ACC112 (cell line): ENCODE results near the gene RBM46.
A peak's percentile ranks its signal among the peaks of the same experiment; 100 is the strongest.

Experiments
- H2AFZ ChIP-seq: fragments of 200-600 bp; sonication (generic); one replicate; pipeline ENCODE4 v1.6.0; 2017; ENCODE audit warnings: antibody characterized with exemption, low read length; ENCODE audit not compliant: unreplicated experiment
- H3K27ac ChIP-seq: fragments of 200-600 bp; sonication (generic); 2 replicates; pipeline ENCODE4 v1.5.1; 2014; ENCODE audit warnings: low read depth, mild to moderate bottlenecking, antibody characterized with exemption, low read length, moderate library complexity
- H3K27me3 ChIP-seq: fragments of 200-600 bp; sonication (generic); 2 replicates; pipeline ENCODE4 v1.6.1; 2014; ENCODE audit warnings: mild to moderate bottlenecking, antibody characterized with exemption, low read length, moderate library complexity, mixed read lengths; ENCODE audit not compliant: insufficient read depth
- H3K36me3 ChIP-seq: fragments of 200-600 bp; sonication (generic); 2 replicates; pipeline ENCODE4 v1.6.1; 2016; ENCODE audit warnings: mild to moderate bottlenecking, antibody characterized with exemption, low read length, moderate library complexity, mixed read lengths; ENCODE audit not compliant: insufficient read depth
- H3K4me1 ChIP-seq: fragments of 200-600 bp; sonication (generic); one replicate; pipeline ENCODE4 v1.6.1; 2016; ENCODE audit warnings: low read length, mixed read lengths; ENCODE audit not compliant: insufficient read depth, unreplicated experiment, control insufficient read depth
- H3K4me3 ChIP-seq: fragments of 200-600 bp; sonication (generic); 2 replicates; pipeline ENCODE4 v1.5.1; 2014; ENCODE audit warnings: mild to moderate bottlenecking, low read depth, low read length
- H3K79me2 ChIP-seq: fragments of 200-600 bp; sonication (generic); one replicate; pipeline ENCODE4 v1.6.0; 2016; ENCODE audit warnings: low read length; ENCODE audit not compliant: control insufficient read depth, unreplicated experiment, insufficient read depth

The RBM46 gene

DNA sequence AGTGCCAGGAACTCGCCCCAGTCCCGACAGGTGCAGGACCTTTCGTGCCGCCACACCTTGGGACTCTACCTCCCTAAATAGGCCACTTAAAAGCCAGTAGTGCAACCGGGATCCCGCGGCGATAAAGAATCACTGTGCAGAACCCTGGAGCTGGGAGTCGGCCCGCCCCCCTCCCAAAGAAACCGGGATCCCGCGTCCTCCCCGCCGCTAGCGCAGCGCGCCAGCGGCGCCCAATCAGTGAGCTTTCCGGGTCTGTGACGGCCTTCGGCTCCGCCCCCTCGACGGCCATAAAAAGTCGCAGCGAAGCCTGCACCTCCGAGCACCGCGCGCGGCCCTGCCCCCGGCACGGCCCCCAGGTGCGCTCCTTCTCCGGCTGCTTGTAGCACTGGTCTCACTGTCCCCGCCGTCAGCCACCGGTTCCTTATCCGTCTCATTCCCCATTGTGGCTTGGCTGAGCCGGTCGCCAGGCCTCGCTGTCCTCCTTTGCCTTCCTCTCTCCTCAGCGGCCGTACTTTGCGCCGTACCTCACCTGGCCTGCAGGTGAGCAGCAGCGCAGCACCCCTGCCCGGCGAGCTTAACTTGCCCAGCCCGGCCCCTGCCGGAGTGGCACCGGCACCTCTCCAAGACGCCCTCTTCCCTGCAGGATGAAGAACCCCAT is 37.3 kb upstream of the RBM46 start, which contains the start of gene LRAT:
TSS of gene LRAT (plus strand) at position 318 of the 658 bp plus-strand sequence. CDS start at position 645, 327 bp downstream.
- H3K4me1 ChIP-seq, result peaks cover 4% of the 10 kb centered on the region

DNA sequence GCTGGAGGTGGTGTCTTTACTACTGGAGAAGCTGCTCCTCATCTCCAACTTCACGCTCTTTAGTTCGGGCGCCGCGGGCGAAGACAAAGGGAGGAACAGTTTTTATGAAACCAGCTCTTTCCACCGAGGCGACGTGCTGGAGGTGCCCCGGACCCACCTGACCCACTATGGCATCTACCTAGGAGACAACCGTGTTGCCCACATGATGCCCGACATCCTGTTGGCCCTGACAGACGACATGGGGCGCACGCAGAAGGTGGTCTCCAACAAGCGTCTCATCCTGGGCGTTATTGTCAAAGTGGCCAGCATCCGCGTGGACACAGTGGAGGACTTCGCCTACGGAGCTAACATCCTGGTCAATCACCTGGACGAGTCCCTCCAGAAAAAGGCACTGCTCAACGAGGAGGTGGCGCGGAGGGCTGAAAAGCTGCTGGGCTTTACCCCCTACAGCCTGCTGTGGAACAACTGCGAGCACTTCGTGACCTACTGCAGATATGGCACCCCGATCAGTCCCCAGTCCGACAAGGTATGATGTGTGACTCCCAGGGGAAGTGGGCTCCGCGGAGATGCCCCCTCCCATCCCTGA is 36.6 kb upstream of the RBM46 start:
- Histone ChIP-seq H3K27me3 (peaks cover 60% of the 10 kb centered on the region), H2AFZ (no peak overlapping the region), H3K4me3 (peak overlapping the region; percentile 72), H3K36me3 (no peaks in the 10 kb centered on the region), H3K79me2 (no peaks in the 10 kb centered on the region), H3K27ac (no peak overlapping the region), H3K4me1 (no peaks in the 10 kb centered on the region)

More for the DNA sequence above, 37.3 kb upstream of the RBM46 start, which contains the start of gene LRAT:
- H2AFZ ChIP-seq, result no peak within 1 kb of the TSS
- H3K36me3 ChIP-seq, result no peaks in the 10 kb centered on the region
- peaks cover 58% of the 10 kb centered on the region for H3K27me3 ChIP-seq
- H3K4me3 ChIP-seq, result peak within 1 kb of the TSS; percentile 72
- no peak within 1 kb of the TSS for H3K27ac ChIP-seq
- H3K79me2 ChIP-seq, result no peaks in the 10 kb centered on the region

DNA sequence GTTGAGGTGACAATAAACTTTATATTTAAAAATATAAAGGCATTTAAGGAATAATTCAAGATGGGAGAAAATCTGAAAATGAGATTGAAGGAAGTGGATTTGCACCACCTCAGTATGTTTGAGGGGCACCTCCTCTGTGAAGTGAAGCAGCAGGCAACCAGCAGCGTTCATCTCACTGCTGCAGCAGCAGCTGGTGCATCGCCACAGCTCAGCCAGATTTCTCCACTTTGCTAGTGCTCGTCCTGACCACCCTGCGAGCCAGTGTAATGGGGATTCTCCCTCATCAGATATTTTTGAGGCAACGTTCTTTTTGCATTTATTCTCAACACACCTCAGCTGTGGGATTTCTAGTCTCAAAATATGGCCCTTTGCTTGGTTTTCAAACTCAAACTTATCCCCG is 23.4 kb upstream of the RBM46 start:
- H3K79me2 ChIP-seq, result no peaks in the 10 kb centered on the region
- peaks cover 66% of the 10 kb centered on the region for H3K27me3 ChIP-seq
- H3K4me1 ChIP-seq, result no peaks in the 10 kb centered on the region
- no peak overlapping the region for H3K4me3 ChIP-seq
- no peak overlapping the region for H2AFZ ChIP-seq
- no peak overlapping the region for H3K27ac ChIP-seq
- H3K36me3 ChIP-seq, result no peaks in the 10 kb centered on the region

DNA sequence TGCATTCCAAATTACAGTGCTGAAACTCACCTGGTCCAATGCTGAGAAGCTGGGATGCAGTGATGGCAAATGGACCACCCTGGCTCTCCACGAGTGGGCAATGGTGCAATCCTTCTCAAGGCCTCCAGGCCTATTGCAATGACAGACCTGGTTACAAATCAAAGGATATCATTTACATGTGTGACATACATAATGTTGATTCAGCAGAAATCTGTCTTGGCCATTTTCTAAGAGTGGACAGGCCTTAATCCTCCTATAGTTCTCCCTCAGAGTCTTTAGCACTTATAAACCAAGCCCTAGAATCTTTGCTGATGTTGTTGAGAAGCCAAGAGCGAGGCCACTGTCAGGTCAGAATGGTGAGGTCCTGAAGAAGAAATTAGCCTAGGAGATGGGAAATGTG is 20.2 kb upstream of the RBM46 start:
- Histone ChIP-seq H3K4me3 (no peak overlapping the region), H3K79me2 (no peaks in the 10 kb centered on the region), H3K36me3 (no peaks in the 10 kb centered on the region), H3K27ac (no peak overlapping the region), H3K4me1 (no peaks in the 10 kb centered on the region), H3K27me3 (peaks cover 76% of the 10 kb centered on the region), H2AFZ (no peak overlapping the region)

DNA sequence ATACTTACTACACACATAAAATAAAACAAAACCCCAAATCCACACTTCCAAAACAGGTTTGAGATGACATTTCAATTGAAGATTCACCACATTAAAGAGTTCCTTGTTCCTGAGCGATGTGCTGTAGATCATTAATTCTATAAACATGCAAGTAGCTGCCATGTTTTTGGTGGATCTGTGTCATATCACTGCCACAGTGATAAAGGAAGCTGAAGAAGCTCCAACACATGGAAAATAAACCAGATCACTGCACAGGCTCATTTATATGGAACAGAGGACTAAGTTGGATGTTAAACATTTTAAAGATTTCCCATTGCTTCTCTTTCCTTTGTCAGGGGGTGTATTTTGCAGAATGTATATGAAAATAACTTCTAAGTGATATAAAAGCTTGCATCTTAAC is 2.8 kb upstream of the RBM46 start:
- Histone ChIP-seq H3K79me2 (no peaks in the 10 kb centered on the region), H2AFZ (no peak overlapping the region), H3K4me3 (no peak overlapping the region), H3K27me3 (peaks cover 17% of the 10 kb centered on the region), H3K27ac (no peak overlapping the region), H3K4me1 (no peaks in the 10 kb centered on the region), H3K36me3 (no peaks in the 10 kb centered on the region)

DNA sequence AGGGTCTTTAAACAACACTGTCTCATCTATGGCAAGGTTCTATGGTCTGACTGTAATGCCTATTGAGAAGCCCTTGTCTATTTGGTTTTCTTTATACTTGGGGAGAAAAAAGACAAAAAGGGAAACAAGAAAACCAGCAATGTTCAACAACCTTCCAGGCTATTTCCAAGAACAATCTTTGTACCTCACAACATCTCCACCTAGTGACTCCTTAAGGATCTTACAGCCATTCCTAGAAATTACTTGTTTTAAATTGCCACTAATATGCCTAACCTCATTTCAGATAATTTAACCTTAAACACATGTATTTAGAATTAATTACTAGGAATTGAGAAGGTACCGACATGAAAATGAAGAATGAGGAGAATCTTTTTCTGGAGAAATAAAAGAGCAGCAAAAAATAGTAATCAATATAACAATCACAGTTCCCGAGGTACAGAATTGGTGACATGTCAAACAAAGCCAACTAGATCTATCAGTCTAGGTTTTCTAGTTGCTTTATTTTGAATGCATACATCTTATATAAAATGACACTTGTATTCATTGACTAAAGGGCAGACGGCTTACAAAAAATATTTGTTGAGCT is 1.6 kb upstream of the RBM46 start:
- no peaks in the 10 kb centered on the region for H3K4me1 ChIP-seq
- H3K79me2 ChIP-seq, result no peaks in the 10 kb centered on the region
- H2AFZ ChIP-seq, result no peak overlapping the region
- peaks cover 17% of the 10 kb centered on the region for H3K27me3 ChIP-seq
- H3K27ac ChIP-seq, result no peak overlapping the region
- H3K4me3 ChIP-seq, result no peak overlapping the region
- no peaks in the 10 kb centered on the region for H3K36me3 ChIP-seq

DNA sequence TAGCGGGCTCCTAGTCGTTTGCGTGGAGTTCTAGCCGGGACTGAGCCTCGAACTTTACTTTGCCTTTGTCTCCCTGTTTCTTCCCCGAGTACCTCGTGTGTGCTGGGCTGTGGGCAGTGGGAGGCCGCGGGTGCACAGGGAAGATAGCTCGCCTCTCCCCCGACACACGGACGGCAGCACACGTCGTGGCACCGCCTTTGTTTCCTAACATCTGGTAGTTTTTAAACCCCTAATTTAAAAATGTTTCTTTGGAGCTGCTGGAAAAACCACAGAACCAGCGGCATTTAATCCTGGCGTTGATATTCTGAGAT is 866 bp downstream of the RBM46 start:
- Histone ChIP-seq H3K27ac (no peak overlapping the region), H3K36me3 (no peaks in the 10 kb centered on the region), H3K27me3 (peaks cover 9% of the 10 kb centered on the region), H2AFZ (no peak overlapping the region), H3K4me1 (no peaks in the 10 kb centered on the region), H3K4me3 (no peak overlapping the region), H3K79me2 (no peaks in the 10 kb centered on the region)

DNA sequence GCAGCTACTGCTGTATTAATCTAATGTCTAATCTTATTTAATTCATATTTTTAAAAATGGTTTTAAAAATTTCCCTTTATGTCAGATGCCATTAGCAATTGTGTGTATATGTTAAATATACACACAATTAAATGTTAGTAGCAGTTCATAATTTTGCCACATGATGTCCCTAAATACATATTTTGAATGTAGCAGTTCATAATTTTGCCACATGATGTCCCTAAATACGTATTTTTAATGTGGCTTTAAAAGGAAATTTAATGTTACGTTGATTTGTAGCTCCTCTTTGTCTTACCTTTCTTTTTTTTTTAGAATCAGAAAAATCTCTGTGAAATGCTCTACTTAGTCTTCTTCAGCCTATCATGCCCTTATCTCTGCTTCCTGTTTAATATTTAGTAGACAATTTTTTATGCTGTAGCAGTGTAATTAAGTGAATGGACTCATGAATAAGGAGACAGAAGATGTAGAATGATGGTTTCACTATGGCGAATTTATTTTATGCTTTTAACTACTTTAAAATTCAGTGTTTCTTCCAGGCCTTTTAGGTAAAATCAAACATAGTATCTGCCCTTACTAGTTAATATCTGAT is 26.1 kb downstream of the RBM46 start:
- H3K27me3 ChIP-seq, result no peaks in the 10 kb centered on the region
- H3K36me3 ChIP-seq, result no peaks in the 10 kb centered on the region
- peak overlapping the region; percentile 59 for H3K4me3 ChIP-seq

DNA sequence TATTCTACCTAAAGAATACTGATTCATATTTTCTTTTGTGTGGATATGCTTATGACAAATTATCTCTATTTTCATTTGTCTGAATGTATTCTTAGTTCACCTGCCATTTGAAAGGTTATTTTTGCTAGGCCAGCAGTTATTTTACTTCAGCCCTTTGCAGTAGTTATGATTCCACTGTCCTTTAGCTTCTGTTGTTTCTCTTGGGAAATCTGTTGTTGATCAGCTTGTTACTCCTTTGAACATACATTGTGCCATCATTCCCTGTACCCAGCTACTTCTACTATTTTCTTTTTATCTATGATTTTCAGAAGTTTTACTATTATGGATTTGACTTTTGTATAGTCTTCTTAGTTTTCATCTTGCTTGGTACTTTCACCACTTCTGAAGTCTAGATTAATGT is 37.2 kb downstream of the RBM46 start:
- H3K79me2 ChIP-seq, result no peaks in the 10 kb centered on the region
- no peak overlapping the region for H3K4me3 ChIP-seq
- H3K27me3 ChIP-seq, result no peaks in the 10 kb centered on the region
- H2AFZ ChIP-seq, result no peak overlapping the region
- H3K4me1 ChIP-seq, result peaks cover 12% of the 10 kb centered on the region
- H3K27ac ChIP-seq, result no peak overlapping the region
- H3K36me3 ChIP-seq, result no peaks in the 10 kb centered on the region

More for the DNA sequence above, 26.1 kb downstream of the RBM46 start:
- H3K4me1 ChIP-seq, result no peaks in the 10 kb centered on the region
- H3K79me2 ChIP-seq, result no peaks in the 10 kb centered on the region
- no peak overlapping the region for H3K27ac ChIP-seq
- H2AFZ ChIP-seq, result peak overlapping the region; percentile 79

DNA sequence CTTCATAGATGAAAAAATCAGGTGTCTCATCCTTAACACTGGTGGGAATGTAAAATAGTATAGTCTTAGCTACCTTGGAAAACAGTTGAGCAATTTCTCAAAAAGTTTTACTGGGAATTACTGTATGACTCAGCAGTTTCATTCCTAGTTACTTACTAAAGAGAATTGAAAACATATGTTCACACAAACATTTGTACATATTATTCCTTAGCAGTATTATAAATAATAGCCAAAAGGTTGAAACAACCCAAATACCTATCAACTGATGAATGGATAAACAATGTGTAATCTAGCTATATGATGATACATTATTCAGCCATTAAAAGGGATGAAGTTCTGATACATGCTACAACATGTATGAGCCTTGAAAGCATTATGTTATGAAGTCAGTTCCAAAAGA is 41.7 kb downstream of the RBM46 start:
- H2AFZ ChIP-seq, result peak overlapping the region; percentile 54
- no peaks in the 10 kb centered on the region for H3K27me3 ChIP-seq
- H3K79me2 ChIP-seq, result no peaks in the 10 kb centered on the region
- no peaks in the 10 kb centered on the region for H3K36me3 ChIP-seq
- H3K27ac ChIP-seq, result peak overlapping the region; percentile 87
- H3K4me1 ChIP-seq, result peaks cover 17% of the 10 kb centered on the region
- H3K4me3 ChIP-seq, result no peak overlapping the region

DNA sequence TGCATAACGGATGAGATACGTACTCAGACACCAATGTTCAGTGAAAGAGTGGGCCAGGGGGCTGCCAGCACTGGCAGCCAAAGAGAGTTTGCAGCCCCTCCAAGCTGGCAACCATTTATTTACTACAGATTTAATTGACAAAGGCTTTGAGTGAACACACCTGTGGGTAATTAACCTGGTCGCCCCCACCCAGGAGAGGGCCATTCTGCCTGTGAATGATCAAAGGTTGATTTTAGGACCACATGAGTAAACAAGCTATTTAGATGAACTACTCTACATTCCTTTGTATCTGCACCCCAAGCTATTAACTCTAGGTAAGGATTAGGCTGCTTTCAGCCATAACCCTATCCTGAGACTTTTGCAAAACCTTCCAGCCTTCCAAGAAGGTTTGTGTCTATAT is 55.0 kb downstream of the RBM46 start:
- Histone ChIP-seq H3K36me3 (no peaks in the 10 kb centered on the region), H3K4me1 (no peaks in the 10 kb centered on the region), H3K27ac (no peak overlapping the region), H3K27me3 (no peaks in the 10 kb centered on the region), H3K4me3 (no peak overlapping the region), H3K79me2 (no peaks in the 10 kb centered on the region), H2AFZ (no peak overlapping the region)
